DMS114 treated with DMSO at 0.1 percent for 48 hours (cell line): ENCODE measurements around the gene GAS2L3.

Experiments
- DNase-seq: peaks from one replicate; lab custom pipeline; 2025; ENCODE audit not compliant: unreplicated experiment; lab: John Stamatoyannopoulos, UW

The GAS2L3 gene

DNA sequence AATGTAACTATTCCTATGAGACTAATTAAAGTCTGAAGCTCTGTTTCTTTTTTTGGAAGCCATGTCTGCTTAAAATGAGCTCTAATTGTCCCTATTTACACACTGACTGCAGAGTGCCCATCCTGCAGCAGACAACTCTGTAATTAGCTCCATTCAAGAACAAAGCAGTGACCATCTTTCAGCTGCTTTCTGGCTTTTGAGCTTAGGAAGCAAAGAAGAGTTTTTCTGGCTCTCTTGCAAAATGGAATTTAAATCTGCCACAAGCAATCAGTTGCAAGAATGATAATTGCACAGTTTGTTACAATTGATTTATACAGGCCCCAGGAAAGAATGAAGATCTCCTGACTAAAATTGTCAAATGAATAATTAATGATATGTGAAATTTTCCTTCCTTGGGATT is 83.4 kb downstream of the GAS2L3 start:
- no peak for DNase-seq

DNA sequence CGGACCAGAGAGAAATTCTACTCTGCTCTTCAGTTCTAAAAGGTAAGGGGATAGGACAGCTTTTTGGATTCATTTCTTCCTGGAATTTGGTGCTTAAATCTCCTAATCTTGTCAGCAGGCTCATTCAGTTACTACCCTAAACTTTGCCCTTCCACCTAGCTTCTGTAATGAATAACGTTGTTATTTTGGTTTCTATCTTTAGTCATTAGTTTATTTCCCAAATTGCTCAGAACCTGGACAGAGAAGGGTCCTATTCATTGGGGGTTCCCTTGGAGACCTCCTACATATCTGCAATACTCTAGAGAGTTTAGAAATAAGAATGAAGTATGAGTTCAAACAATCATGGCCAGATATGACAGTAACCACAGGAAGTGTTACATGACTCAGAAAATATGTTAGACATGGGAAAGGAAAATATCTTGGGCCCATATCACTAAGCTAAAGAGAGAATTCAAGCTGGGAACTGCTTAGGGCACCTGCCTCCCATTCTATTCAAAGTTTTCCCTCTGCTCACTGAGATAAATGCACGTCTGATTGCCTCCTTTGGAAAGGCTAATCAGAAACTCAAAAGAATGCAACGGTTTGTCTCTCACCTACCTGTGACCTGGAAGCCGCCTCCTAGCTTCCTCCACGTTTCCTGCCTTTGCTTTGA is 87.9 kb downstream of the GAS2L3 start:
- DNase-seq: no peak

DNA sequence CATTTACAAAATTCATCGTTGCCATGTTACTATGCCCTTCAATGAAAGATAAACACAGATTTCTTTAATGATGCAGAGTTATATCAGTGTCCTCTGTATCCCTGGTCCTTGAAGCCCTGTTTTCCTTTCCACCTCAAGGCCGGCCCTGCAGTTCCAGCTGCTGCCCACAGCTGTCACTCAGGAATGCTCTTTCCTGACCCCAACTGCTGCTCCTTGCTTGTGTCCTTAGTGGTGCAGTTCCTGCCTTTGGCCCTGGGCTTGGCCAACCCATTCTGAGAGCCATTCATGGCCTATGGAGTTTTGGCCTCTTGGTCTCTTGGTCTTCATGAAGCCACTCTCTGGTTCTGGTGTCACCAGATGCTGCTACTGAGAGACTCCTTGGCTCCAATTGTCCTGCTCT is 93.1 kb downstream of the GAS2L3 start:
- no peak for DNase-seq

DNA sequence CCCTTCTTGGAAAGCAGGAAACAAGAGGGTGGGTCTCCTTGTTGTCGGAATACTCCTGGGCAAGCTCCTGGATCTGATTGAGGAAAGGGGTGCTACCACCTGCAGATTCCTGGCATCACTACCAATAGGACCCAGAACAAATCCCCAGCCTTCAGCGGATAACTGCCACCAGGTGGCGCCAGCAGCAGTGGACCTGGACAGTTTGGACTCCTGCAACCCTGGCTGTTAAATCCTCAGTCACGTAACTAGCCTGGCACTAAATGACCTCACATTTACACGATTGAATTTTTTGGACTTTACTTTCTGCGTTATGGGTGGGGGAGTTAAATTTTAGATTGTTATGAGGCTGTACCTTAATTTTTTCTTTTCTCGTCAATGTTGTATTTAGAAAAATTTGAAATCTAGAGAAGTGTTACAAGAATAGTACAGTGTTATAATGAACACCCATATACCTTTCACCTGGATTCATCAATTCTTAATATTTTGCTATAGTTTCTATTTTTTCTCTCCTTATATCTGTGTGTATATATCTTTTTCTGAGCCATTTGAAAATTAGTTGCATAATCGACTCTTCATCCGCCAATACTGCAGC is 95.6 kb downstream of the GAS2L3 start:
- peak; percentile 51 for DNase-seq

DNA sequence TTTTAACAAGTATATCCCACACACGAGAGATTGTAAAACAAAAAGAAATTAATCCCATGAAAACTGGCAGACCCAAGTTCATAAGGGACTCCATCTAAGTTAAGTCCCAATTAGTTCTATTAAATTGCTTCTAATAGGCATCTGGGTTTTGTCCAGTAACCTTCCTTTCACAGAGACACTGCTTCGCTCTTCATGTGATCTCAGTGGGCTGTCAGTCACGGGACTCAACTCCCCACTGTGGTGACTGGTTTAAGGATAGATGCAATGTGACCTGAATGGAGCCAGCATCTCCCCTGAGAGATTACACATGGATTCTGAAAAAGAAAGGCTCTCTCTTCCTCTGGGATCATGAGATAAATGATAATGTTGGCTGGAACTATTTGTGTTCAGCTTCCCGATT is 96.4 kb downstream of the GAS2L3 start:
- no peak for DNase-seq

DNA sequence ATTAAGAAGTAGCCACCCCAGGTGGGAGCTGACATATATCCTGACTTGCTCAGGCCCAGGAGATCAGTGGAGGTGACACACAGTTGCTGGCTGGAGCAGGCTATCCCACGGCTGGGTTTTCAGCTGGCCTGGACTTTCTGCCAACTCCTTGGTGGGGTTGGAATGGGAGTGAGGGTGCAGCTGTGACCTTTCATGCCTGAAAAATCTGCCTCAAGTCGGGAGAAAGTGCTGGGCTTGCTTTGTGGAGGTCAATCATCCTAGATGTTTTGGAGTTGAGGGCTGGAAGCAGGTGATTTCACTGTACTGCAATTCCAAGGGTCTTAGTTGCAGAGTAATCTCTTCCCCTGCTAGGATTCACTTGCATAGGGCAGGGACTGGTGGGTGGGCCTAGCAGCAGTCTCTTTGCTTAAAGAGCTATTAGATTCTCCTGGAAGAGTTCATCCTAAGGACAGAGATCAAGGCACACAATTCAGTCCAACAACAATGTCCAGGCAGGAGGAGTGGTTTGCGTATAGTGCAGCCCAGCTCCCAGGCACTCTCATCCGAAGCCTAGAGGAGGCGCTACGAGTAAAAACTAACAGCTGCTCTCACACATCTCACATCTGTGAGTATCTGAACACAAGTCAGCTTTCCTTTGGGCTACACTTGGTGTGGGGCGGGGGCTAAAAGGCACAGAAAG is 98.1 kb downstream of the GAS2L3 start:
- DNase-seq: no peak

DNA sequence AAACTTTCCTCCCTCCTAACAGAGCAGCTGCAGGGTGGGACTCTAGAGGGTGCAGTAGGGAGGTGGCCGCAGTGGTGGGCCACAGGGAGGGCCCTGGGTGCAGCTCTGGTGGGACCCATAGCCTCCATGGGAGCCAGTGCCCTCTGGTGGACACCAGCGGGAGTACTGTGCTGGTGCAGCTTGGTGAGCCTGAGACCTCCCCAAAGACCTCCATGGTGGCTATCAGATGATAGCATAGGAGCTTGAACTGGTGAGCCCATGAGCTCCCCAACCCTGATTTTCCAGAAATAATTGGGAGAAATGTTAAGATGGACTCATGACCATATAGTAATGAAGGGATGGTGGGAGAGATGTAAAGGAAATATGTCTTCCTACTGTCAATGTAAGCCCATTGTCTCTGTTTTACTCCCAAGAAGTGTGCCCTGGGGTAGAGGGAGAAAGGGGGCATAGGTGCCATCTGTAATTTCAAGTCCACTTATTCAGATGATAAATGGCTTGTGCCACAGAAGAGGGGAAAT is 98.7 kb downstream of the GAS2L3 start:
- DNase-seq: no peak

DNA sequence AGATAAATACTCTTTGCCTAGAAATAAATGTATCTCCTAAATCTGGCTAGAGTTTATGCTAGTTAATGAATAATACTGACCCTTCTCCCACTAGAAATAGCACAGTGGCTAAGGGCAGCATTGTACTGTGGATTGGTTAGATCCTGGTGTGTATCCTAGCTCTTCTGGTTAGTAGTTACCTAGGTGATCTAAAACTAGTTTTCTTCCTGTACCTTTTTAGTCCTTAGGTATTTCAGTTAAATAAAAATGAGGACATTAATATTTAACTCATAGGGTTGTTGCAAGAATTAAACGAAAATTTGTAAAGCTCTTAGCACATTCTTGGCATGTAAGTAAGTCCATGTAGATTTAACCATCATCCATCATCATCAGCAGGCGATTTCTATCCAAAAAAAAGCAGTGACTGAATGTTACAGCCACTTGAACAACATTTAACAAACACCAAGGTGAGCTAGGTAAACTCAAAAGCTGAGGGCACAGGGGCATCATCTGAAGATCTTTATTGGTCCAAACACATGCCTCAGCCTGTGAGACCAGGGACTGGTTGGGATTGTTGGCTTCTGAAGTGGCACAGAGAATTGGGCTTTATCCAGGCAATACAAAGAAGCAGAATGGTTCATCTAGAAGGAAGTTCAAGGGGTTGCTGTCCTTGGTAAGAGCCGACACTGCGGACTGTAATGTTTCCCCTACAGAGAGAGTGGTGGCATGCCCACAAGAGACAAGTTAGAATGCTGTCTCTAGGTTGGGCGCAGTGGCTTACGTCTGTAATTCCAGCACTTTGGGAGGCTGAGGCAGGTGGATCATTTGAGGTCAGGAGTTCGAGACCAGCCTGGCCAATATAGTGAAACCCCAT is 100.8 kb downstream of the GAS2L3 start:
- no peak for DNase-seq
